ENCODE measurements around the gene NCOA4.

- no peak for TF ChIP-seq CTCF (IDR thresholded peaks at IDR 0.05)
- no peak for TF ChIP-seq POLR2A (IDR thresholded peaks at IDR 0.05)
Observed at GRCh38 chr10:46062723-46063428, 32.5 kb upstream of the NCOA4 start.

Data from body of pancreas (tissue), 4 donors.